CD4-positive, alpha-beta T cell (primary cell): Measurements from ENCODE around the gene CCDC178. TPM values are rescaled to one million over a fixed set of nuclear protein-coding genes. Genes with fewer than 3 reads are reported as not detected.

Source experiments
- ATAC-seq: fragments of 200-7000 bp; cut with Tn5 transposase; one replicate; pipeline ENCODE4 v1.10.0; 2022; ENCODE audit warnings: mild to moderate bottlenecking; ENCODE audit not compliant: poor library complexity
- CTCF ChIA-PET: fragments of 350-600 bp; sonication (Branson Sonifier 250); formaldehyde crosslinking; loops from one replicate; lab custom pipeline; 2021; ENCODE audit warnings: antibody characterized with exemption, inconsistent platforms; lab: Charles Lee
- POLR2A ChIA-PET: fragments of 350-600 bp; sonication (Branson Sonifier 250); formaldehyde crosslinking; loops from one replicate; lab custom pipeline; 2021; ENCODE audit warnings: antibody characterized with exemption, inconsistent platforms; lab: Charles Lee
- DNase-seq, 14 experiments: peaks; one replicate each; pipeline ENCODE4 v3.0.0-alpha.2; 2013 to 2020; ENCODE audit warnings: mixed read lengths in 2 of 14
- H3K27ac ChIP-seq, 2 donors: one replicate each; pipeline versions ENCODE4 v1.5.1 to v1.7.0; 2013; ENCODE audit warnings: low read length in 2 of 2, low read depth in 1 of 2, mild to moderate bottlenecking in 1 of 2
- H3K27me3 ChIP-seq, 2 experiments: 1 replicate in 1 of 2; 2 replicates in 1 of 2; pipeline versions ENCODE4 v1.6.1 to v1.7.0; 2013; ENCODE audit warnings: low read length in 2 of 2, control low read depth in 1 of 2, mild to moderate bottlenecking in 1 of 2, moderate library complexity in 1 of 2; ENCODE audit not compliant: insufficient read depth in 2 of 2, control insufficient read depth in 1 of 2
- H3K36me3 ChIP-seq: one replicate; pipeline ENCODE4 v1.6.1; 2013; ENCODE audit warnings: low read length, control low read depth; ENCODE audit not compliant: insufficient read depth
- H3K4me1 ChIP-seq: one replicate; pipeline ENCODE4 v1.6.1; 2013; ENCODE audit warnings: low read length, control low read depth; ENCODE audit not compliant: insufficient read depth
- H3K4me3 ChIP-seq: one replicate; pipeline ENCODE4 v1.5.1; 2013; ENCODE audit warnings: mild to moderate bottlenecking, low read length, moderate library complexity
- H3K9me3 ChIP-seq, 2 experiments: 1 replicate in 1 of 2; 2 replicates in 1 of 2; pipeline versions ENCODE4 v1.6.1 to v1.7.0; 2013; ENCODE audit warnings: low read length in 2 of 2, mild to moderate bottlenecking in 2 of 2, control low read depth in 1 of 2, moderate library complexity in 1 of 2; ENCODE audit not compliant: control insufficient read depth in 1 of 2, insufficient read depth in 1 of 2
- H3K27ac Mint-ChIP-seq: one replicate; pipeline ENCODE4 v1.8.0; 2020; ENCODE audit warnings: mixed read lengths
- H3K27me3 Mint-ChIP-seq: one replicate; pipeline ENCODE4 v1.8.0; 2021; ENCODE audit warnings: mixed read lengths
- H3K36me3 Mint-ChIP-seq: one replicate; pipeline ENCODE4 v1.8.0; 2021; ENCODE audit warnings: low read depth, mixed read lengths
- H3K4me1 Mint-ChIP-seq: one replicate; pipeline ENCODE4 v1.8.0; 2021; ENCODE audit warnings: low read depth, mixed read lengths
- H3K4me3 Mint-ChIP-seq: one replicate; pipeline ENCODE4 v1.8.0; 2020; ENCODE audit warnings: mild to moderate bottlenecking, mixed read lengths
- H3K9me3 Mint-ChIP-seq: one replicate; pipeline ENCODE4 v1.8.0; 2020; ENCODE audit warnings: mixed read lengths
- CTCF ChIP-seq: fragments of 200-600 bp; IDR thresholded peaks from one replicate; pipeline ENCODE4 v1.8.0; 2022; ENCODE audit warnings: antibody characterized with exemption, mild to moderate bottlenecking
- intact Hi-C, 2 experiments: fragments of 100-400 bp; cut with DNase I in 1 of 2; cut with micrococcal nuclease in 1 of 2; formaldehyde crosslinking; loops; one replicate each; pipeline versions ENCODE4 v1.15.1 to v1.9.0; 2023 to 2025; cut with DNase I, micrococcal nuclease
- total RNA-seq, 174 experiments: library from RNA in 2 of 174; stranded (reverse) in 2 of 174; gene quantifications; one replicate each; pipeline ENCODE4 v1.2.3 and lab custom pipeline; 2021 to 2026

Gene CCDC178
- total RNA-seq, 2 experiments from 2014 or later = not detected

DNA sequence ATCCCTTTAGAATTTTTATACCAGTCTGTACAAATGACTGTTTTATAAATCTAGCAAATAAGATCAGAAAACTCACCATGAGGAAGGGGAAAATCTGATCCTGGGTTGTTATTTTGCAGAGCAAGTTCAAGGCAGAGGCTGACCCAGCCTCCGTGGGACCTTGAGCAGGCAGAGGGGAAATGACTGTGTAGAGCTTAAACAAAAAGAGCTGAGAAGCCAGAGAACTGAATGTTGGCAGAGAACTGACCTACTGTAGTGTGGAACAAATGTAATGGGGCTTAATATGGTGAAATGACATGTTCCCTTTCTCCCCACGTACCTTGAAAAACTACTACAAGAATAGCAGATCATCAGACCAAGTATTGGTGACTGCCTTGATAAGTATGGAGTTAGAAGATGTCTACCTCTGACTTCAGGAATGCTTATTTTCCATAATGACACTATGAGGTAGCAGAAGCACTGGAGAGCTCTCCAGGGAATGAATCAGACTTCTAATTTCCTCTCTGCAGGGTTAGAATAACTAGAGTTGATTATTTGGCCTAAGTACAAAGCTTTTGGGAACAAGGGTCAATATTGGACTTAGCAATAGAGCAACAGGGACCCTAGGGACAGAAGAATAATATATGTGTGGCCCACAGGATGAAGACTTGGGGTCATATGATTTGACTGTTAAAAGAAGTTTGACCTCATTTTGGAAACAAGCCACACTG, 304.4 kb downstream of the CCDC178 start:
- no peak for TF ChIP-seq CTCF
- H3K27ac ChIP-seq = no peak overlapping the region
- Mint-ChIP-seq H3K36me3 (no peaks in the 10 kb centered on the region), H3K27me3 (no peaks in the 10 kb centered on the region), H3K4me1 (no peaks in the 10 kb centered on the region), H3K4me3 (no peak overlapping the region), H3K9me3 (peaks cover 11% of the 10 kb centered on the region), H3K27ac (no peak overlapping the region)
- DNase-seq (no peak), ATAC-seq (no peak)
- H3K4me1 ChIP-seq = no peaks in the 10 kb centered on the region
- POLR2A ChIA-PET = no interaction called here
- no peak overlapping the region for H3K4me3 ChIP-seq
- H3K9me3 ChIP-seq = no peaks in the 10 kb centered on the region
- H3K36me3 ChIP-seq = no peaks in the 10 kb centered on the region
- H3K27me3 ChIP-seq = no peaks in the 10 kb centered on the region
- CTCF ChIA-PET = no interaction called here
- intact Hi-C loops = no loop called here

DNA sequence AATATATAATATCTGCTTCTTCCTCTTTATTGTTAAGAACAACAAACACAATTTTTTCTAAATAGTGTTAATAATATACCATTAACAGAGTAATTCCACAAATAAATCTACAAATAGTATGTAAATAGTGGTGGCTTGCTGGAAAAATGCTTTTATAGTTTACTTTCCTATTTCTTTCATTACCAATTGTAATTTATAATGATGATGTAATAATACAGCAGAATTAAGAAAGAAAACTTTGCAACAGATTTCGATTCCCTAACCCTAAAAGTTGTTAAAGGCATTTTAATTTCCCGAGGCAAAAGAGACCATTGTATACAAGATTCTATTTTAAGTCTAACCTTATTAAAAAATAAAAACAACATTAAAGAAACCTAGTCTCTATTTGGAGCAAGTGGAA, 307.9 kb downstream of the CCDC178 start:
- intact Hi-C loops = no loop called here
- Histone ChIP-seq H3K27me3 (no peaks in the 10 kb centered on the region), H3K27ac (no peak overlapping the region), H3K36me3 (no peaks in the 10 kb centered on the region), H3K4me1 (no peaks in the 10 kb centered on the region), H3K9me3 (no peaks in the 10 kb centered on the region), H3K4me3 (no peak overlapping the region)
- no peak for DNase-seq
- H3K4me1 Mint-ChIP-seq = no peaks in the 10 kb centered on the region
- H3K27me3 Mint-ChIP-seq = no peaks in the 10 kb centered on the region
- H3K27ac Mint-ChIP-seq = no peak overlapping the region
- POLR2A ChIA-PET = no interaction called here
- no peak for TF ChIP-seq CTCF
- CTCF ChIA-PET = no interaction called here
- ATAC-seq = no peak
- H3K4me3 Mint-ChIP-seq = no peak overlapping the region
- H3K9me3 Mint-ChIP-seq = no peaks in the 10 kb centered on the region
- H3K36me3 Mint-ChIP-seq = no peaks in the 10 kb centered on the region

- Histone ChIP-seq H3K4me3 (no peak overlapping the region), H3K4me1 (no peaks in the 10 kb centered on the region), H3K27ac (no peak overlapping the region), H3K9me3 (peaks cover 0 to 3% of the 10 kb centered on the region in 2 experiments), H3K27me3 (no peaks in the 10 kb centered on the region), H3K36me3 (no peaks in the 10 kb centered on the region)
- no peak for DNase-seq
- no peaks in the 10 kb centered on the region for H3K27me3 Mint-ChIP-seq
- POLR2A ChIA-PET = no interaction called here
- no peak for ATAC-seq
- peaks cover 2% of the 10 kb centered on the region for H3K9me3 Mint-ChIP-seq
- CTCF ChIA-PET = no interaction called here
- intact Hi-C loops = no loop called here
- no peak overlapping the region for H3K27ac Mint-ChIP-seq
- no peak for TF ChIP-seq CTCF
- no peaks in the 10 kb centered on the region for H3K36me3 Mint-ChIP-seq
- no peaks in the 10 kb centered on the region for H3K4me1 Mint-ChIP-seq
- no peak overlapping the region for H3K4me3 Mint-ChIP-seq
These were observed 311.9 kb downstream of the CCDC178 start for GRCh38 chr18:33128581-33128980.
